Neural cell (in vitro differentiated cells): ENCODE measurements around the gene CDH4. TPM values are rescaled to one million over a fixed set of nuclear protein-coding genes. Genes with fewer than 3 reads are reported as not detected.

Experiments used
- H2AFZ ChIP-seq: fragments of 200-600, 300-800 bp; sonication (generic), shearing (Covaris generic); 2 replicates; pipeline ENCODE4 v1.6.0; 2014; ENCODE audit warnings: low read depth, mild to moderate bottlenecking, antibody characterized with exemption, low read length, moderate library complexity
- H3F3A ChIP-seq: fragments of 200-600 bp; shearing (Covaris generic); 2 replicates; pipeline ENCODE4 v1.6.1; 2016; ENCODE audit warnings: mild to moderate bottlenecking, moderate library complexity, mixed read lengths, antibody characterized with exemption, low read length; ENCODE audit not compliant: insufficient read depth, poor library complexity, severe bottlenecking
- H3K27ac ChIP-seq: fragments of 200-600, 300-800 bp; sonication (generic), shearing (Covaris generic); 2 replicates; pipeline ENCODE4 v1.5.1; 2014; ENCODE audit warnings: mild to moderate bottlenecking, low read length, moderate library complexity
- H3K27me3 ChIP-seq: fragments of 300-800, 200-600 bp; sonication (generic), shearing (Covaris generic); 2 replicates; pipeline ENCODE4 v1.6.0; 2014; ENCODE audit warnings: mild to moderate bottlenecking, low read depth, low read length, moderate library complexity; ENCODE audit not compliant: insufficient read depth
- H3K36me3 ChIP-seq: fragments of 300-800, 200-600 bp; sonication (generic), shearing (Covaris generic); 2 replicates; pipeline ENCODE4 v1.5.1; 2014; ENCODE audit warnings: mild to moderate bottlenecking, antibody characterized with exemption, low read length, moderate library complexity; ENCODE audit not compliant: insufficient read depth
- H3K4me2 ChIP-seq: fragments of 300-800, 200-600 bp; sonication (generic), shearing (Covaris generic); 2 replicates; pipeline ENCODE4 v1.6.0; 2014; ENCODE audit warnings: mild to moderate bottlenecking, low read length
- H3K4me3 ChIP-seq: fragments of 300-800, 200-600 bp; sonication (generic), shearing (Covaris generic); 2 replicates; pipeline ENCODE4 v1.5.1; 2014; ENCODE audit warnings: mild to moderate bottlenecking, low read length, moderate library complexity
- H3K79me2 ChIP-seq: fragments of 200-600 bp; shearing (Covaris generic); replicated peaks from 2 replicates; pipeline ENCODE4 v1.6.0; 2014; ENCODE audit warnings: mild to moderate bottlenecking, low read length, moderate library complexity; ENCODE audit not compliant: insufficient read depth
- H3K9ac ChIP-seq: fragments of 300-800, 200-600 bp; sonication (generic), shearing (Covaris generic); 2 replicates; pipeline ENCODE4 v1.6.1; 2016; ENCODE audit warnings: mild to moderate bottlenecking, low read length, mixed read lengths
- H3K9me2 ChIP-seq: fragments of 200-600 bp; shearing (Covaris generic); 2 replicates; pipeline ENCODE4 v1.6.1; 2016; ENCODE audit warnings: mild to moderate bottlenecking, low read length, mixed read lengths; ENCODE audit not compliant: insufficient read depth
- H3K9me3 ChIP-seq: fragments of 200-600, 300-800 bp; sonication (generic), shearing (Covaris generic); 2 replicates; pipeline ENCODE4 v1.6.1; 2016; ENCODE audit warnings: mild to moderate bottlenecking, mixed run types, low read length, moderate library complexity, mixed read lengths
- H4K20me1 ChIP-seq: fragments of 200-600 bp; shearing (Covaris generic); 2 replicates; pipeline ENCODE4 v1.6.1; 2016; ENCODE audit warnings: mild to moderate bottlenecking, mixed run types; ENCODE audit not compliant: insufficient read depth
- CTCF ChIP-seq: fragments of 450-650 bp; IDR thresholded peaks from 2 replicates; pipeline ENCODE4 v1.5.1; 2014; ENCODE audit warnings: antibody characterized with exemption, mild to moderate bottlenecking, moderate library complexity; ENCODE audit not compliant: poor library complexity, severe bottlenecking
- EP300 ChIP-seq: fragments of 450-650 bp; conservative IDR thresholded peaks from 2 replicates; pipeline ENCODE4 v1.6.1; 2014; ENCODE audit warnings: antibody characterized with exemption, mild to moderate bottlenecking, moderate library complexity; ENCODE audit not compliant: poor library complexity, severe bottlenecking
- EZH2 ChIP-seq: fragments of 200-600, 300-800 bp; shearing (Covaris generic), sonication (generic); IDR thresholded peaks from 2 replicates; pipeline ENCODE4 v1.6.1; 2014; ENCODE audit warnings: antibody characterized with exemption, low read length, borderline replicate concordance, mild to moderate bottlenecking; ENCODE audit not compliant: insufficient read depth, poor library complexity, severe bottlenecking
- MXI1 ChIP-seq: fragments of 450-650 bp; conservative IDR thresholded peaks from 2 replicates; pipeline ENCODE4 v1.6.1; 2014; ENCODE audit warnings: antibody characterized with exemption, mild to moderate bottlenecking; ENCODE audit not compliant: poor library complexity, severe bottlenecking
- POLR2AphosphoS5 ChIP-seq: IDR thresholded peaks from 2 replicates; pipeline ENCODE4 v1.6.1; 2012
- RAD21 ChIP-seq: fragments of 450-650 bp; conservative IDR thresholded peaks from 2 replicates; pipeline ENCODE4 v1.6.1; 2014; ENCODE audit warnings: antibody characterized with exemption, mild to moderate bottlenecking, moderate library complexity
- REST ChIP-seq: IDR thresholded peaks from 2 replicates; pipeline ENCODE4 v1.6.1; 2012; ENCODE audit warnings: borderline replicate concordance
- SMC3 ChIP-seq: fragments of 450-650 bp; conservative IDR thresholded peaks from 2 replicates; pipeline ENCODE4 v1.6.1; 2014; ENCODE audit warnings: antibody characterized with exemption, mild to moderate bottlenecking, moderate library complexity; ENCODE audit not compliant: poor library complexity
- TAF1 ChIP-seq: IDR thresholded peaks from 2 replicates; pipeline ENCODE4 v1.6.1; 2012; ENCODE audit warnings: low read depth
- polyA plus RNA-seq: library from polyadenylated mRNA; depleted of rRNA; stranded (reverse); fragments of >200 nt; gene quantifications from 2 replicates; pipeline ENCODE4 v1.2.3, GENCODE V29; 2014

Gene CDH4
- polyA plus RNA-seq, 1 donor from 2014 or later, result 24.6 TPM

GRCh38 chr20:61426352-61426751, 174.3 kb downstream of the CDH4 start:
- Histone ChIP-seq H3K79me2 (no peaks in the 10 kb centered on the region), H2AFZ (no peak overlapping the region), H4K20me1 (no peaks in the 10 kb centered on the region), H3K9ac (no peak overlapping the region), H3K4me3 (peak overlapping the region; percentile 4), H3K36me3 (no peaks in the 10 kb centered on the region), H3K4me2 (no peak overlapping the region), H3F3A (no peaks in the 10 kb centered on the region), H3K27ac (peak overlapping the region; percentile 13), H3K9me2 (no peaks in the 10 kb centered on the region), H3K27me3 (no peaks in the 10 kb centered on the region), H3K9me3 (no peaks in the 10 kb centered on the region)
- TF ChIP-seq REST, result no peak
- TF ChIP-seq SMC3, result peak; percentile 23

DNA sequence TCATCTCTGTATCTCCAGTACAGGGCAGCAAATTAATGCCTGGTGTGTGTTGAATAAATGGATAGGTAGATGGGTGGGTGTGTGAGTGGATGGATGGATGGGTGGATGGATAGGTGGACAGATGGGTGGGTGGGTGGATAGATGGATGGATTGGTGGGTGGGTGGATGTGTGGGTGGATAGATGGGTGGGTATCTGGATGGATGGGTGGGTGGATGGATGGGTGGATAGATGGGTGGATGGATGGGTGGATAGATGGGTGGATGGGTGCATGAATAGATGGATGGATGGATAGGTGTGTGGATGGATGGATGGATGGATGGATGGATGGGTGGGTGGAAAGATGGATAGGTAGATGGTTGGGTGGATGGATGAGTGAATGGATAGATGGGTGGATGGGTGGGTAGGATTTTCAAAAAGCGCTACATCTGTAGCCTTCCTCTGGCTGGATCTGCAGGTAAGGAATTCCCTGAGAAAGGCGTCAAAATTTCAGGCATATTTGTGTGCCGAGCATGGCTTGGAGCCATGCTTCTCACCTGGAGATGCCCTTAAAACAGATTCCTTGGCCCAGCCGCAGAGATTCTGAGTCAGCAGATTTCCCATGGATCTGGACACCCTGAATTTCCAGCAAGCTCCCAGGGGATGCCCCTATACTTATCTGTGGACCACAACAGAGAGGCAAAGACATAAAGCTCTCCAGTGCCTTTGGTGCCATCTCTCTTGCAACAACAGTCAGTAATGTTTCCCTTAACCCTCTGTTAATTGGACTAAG, 177.6 kb downstream of the CDH4 start:
- no peaks in the 10 kb centered on the region for H3K27me3 ChIP-seq
- no peaks in the 10 kb centered on the region for H3F3A ChIP-seq
- H3K9ac ChIP-seq, result peak overlapping the region; percentile 21
- no peaks in the 10 kb centered on the region for H3K9me3 ChIP-seq
- no peak overlapping the region for H2AFZ ChIP-seq
- no peaks in the 10 kb centered on the region for H3K9me2 ChIP-seq
- H3K79me2 ChIP-seq, result no peaks in the 10 kb centered on the region
- H3K27ac ChIP-seq, result peak overlapping the region; percentile 67
- H3K4me3 ChIP-seq, result peak overlapping the region; percentile 26
- H3K4me2 ChIP-seq, result no peak overlapping the region
- H4K20me1 ChIP-seq, result peaks cover 2% of the 10 kb centered on the region
- TF ChIP-seq TAF1 (no peak), POLR2AphosphoS5 (no peak), EZH2 (no peak), CTCF (no peak), REST (no peak), EP300 (no peak), SMC3 (no peak), RAD21 (no peak), MXI1 (no peak)
- H3K36me3 ChIP-seq, result no peaks in the 10 kb centered on the region
